Mononuclear cell (primary cell): ENCODE data around the gene PRDM16. TPM values are rescaled to one million over a fixed set of nuclear protein-coding genes. Genes with fewer than 3 reads are reported as not detected.

Experiments
- H3K27me3 ChIP-seq: 2 replicates; pipeline ENCODE4 v1.6.0; 2011; ENCODE audit warnings: low read length, control low read depth; ENCODE audit not compliant: insufficient read depth
- H3K4me1 ChIP-seq: 2 replicates; pipeline ENCODE4 v1.5.1; 2011; ENCODE audit warnings: mild to moderate bottlenecking, low read length, control low read depth; ENCODE audit not compliant: insufficient read depth
- H3K4me3 ChIP-seq: 2 replicates; pipeline ENCODE4 v1.5.1; 2011; ENCODE audit warnings: mild to moderate bottlenecking, low read length, moderate library complexity
- H3K9me3 ChIP-seq: 2 replicates; pipeline ENCODE4 v1.5.1; 2011; ENCODE audit warnings: low read depth, mild to moderate bottlenecking, control low read depth, low read length
- total RNA-seq: library from RNA; depleted of rRNA; stranded (reverse); fragments of >200 nt; gene quantifications from one replicate; pipeline ENCODE4 v1.2.3, GENCODE V29; 2012

Gene PRDM16
- total RNA-seq, 1 donor = not detected

GRCh38 chr1:3132660-3133059 lies 63.7 kb downstream of the PRDM16 start:
- Histone ChIP-seq H3K9me3 (no peaks in the 10 kb centered on the region), H3K4me1 (no peaks in the 10 kb centered on the region), H3K27me3 (no peaks in the 10 kb centered on the region), H3K4me3 (no peak overlapping the region)

GRCh38 chr1:3133686-3134085 lies 64.7 kb downstream of the PRDM16 start:
- no peaks in the 10 kb centered on the region for H3K4me1 ChIP-seq
- no peak overlapping the region for H3K4me3 ChIP-seq
- H3K9me3 ChIP-seq = no peaks in the 10 kb centered on the region
- H3K27me3 ChIP-seq = no peaks in the 10 kb centered on the region

GRCh38 chr1:3134381-3135072 lies 65.5 kb downstream of the PRDM16 start:
- H3K4me1 ChIP-seq = no peaks in the 10 kb centered on the region
- no peaks in the 10 kb centered on the region for H3K9me3 ChIP-seq
- H3K27me3 ChIP-seq = no peaks in the 10 kb centered on the region
- no peak overlapping the region for H3K4me3 ChIP-seq

GRCh38 chr1:3135073-3135702 lies 66.2 kb downstream of the PRDM16 start:
- no peak overlapping the region for H3K4me3 ChIP-seq
- H3K4me1 ChIP-seq = no peaks in the 10 kb centered on the region
- H3K27me3 ChIP-seq = no peaks in the 10 kb centered on the region
- H3K9me3 ChIP-seq = no peaks in the 10 kb centered on the region

- Histone ChIP-seq H3K4me3 (no peak overlapping the region), H3K27me3 (no peaks in the 10 kb centered on the region), H3K9me3 (no peaks in the 10 kb centered on the region), H3K4me1 (no peaks in the 10 kb centered on the region)
These were observed 66.9 kb downstream of the PRDM16 start for GRCh38 chr1:3135744-3136455.

- Histone ChIP-seq H3K4me3 (no peak overlapping the region), H3K9me3 (no peaks in the 10 kb centered on the region), H3K4me1 (no peaks in the 10 kb centered on the region), H3K27me3 (no peaks in the 10 kb centered on the region)
These were observed 67.5 kb downstream of the PRDM16 start for GRCh38 chr1:3136532-3136931.

- no peaks in the 10 kb centered on the region for H3K4me1 ChIP-seq
- H3K9me3 ChIP-seq = no peaks in the 10 kb centered on the region
- H3K27me3 ChIP-seq = no peaks in the 10 kb centered on the region
- H3K4me3 ChIP-seq = no peak overlapping the region
These were observed 68.4 kb downstream of the PRDM16 start for GRCh38 chr1:3137111-3138100.

GRCh38 chr1:3138623-3139151 lies 69.7 kb downstream of the PRDM16 start:
- Histone ChIP-seq H3K27me3 (no peaks in the 10 kb centered on the region), H3K9me3 (no peaks in the 10 kb centered on the region), H3K4me3 (no peak overlapping the region), H3K4me1 (no peaks in the 10 kb centered on the region)

GRCh38 chr1:3139451-3139852 lies 70.4 kb downstream of the PRDM16 start:
- Histone ChIP-seq H3K9me3 (no peaks in the 10 kb centered on the region), H3K4me1 (no peaks in the 10 kb centered on the region)

GRCh38 chr1:3139871-3140361 lies 70.9 kb downstream of the PRDM16 start:
- Histone ChIP-seq H3K4me1 (no peaks in the 10 kb centered on the region), H3K9me3 (no peaks in the 10 kb centered on the region), H3K27me3 (no peaks in the 10 kb centered on the region), H3K4me3 (no peak overlapping the region)

More at GRCh38 chr1:3139451-3139852, 70.4 kb downstream of the PRDM16 start:
- Histone ChIP-seq H3K27me3 (no peaks in the 10 kb centered on the region), H3K4me3 (no peak overlapping the region)

GRCh38 chr1:3140437-3140836 lies 71.4 kb downstream of the PRDM16 start:
- H3K27me3 ChIP-seq = no peaks in the 10 kb centered on the region
- no peak overlapping the region for H3K4me3 ChIP-seq
- no peaks in the 10 kb centered on the region for H3K9me3 ChIP-seq
- H3K4me1 ChIP-seq = no peaks in the 10 kb centered on the region

- H3K4me3 ChIP-seq = no peak overlapping the region
- no peaks in the 10 kb centered on the region for H3K4me1 ChIP-seq
- H3K27me3 ChIP-seq = no peaks in the 10 kb centered on the region
- H3K9me3 ChIP-seq = no peaks in the 10 kb centered on the region
These were observed 72.1 kb downstream of the PRDM16 start for GRCh38 chr1:3141129-3141528.

GRCh38 chr1:3141836-3142235 lies 72.8 kb downstream of the PRDM16 start:
- Histone ChIP-seq H3K4me3 (no peak overlapping the region), H3K27me3 (no peaks in the 10 kb centered on the region), H3K9me3 (no peaks in the 10 kb centered on the region), H3K4me1 (no peaks in the 10 kb centered on the region)

GRCh38 chr1:3142236-3142635 lies 73.2 kb downstream of the PRDM16 start:
- no peak overlapping the region for H3K4me3 ChIP-seq
- no peaks in the 10 kb centered on the region for H3K27me3 ChIP-seq
- H3K9me3 ChIP-seq = no peaks in the 10 kb centered on the region
- H3K4me1 ChIP-seq = no peaks in the 10 kb centered on the region
